ENCODE measurements around the gene MAP2.
"Not testable (repeated sequence)": the region's sequence is repeated elsewhere in the genome, so short reads cannot be mapped to it uniquely, and the experiment has no call there.

Gene MAP2

DNA sequence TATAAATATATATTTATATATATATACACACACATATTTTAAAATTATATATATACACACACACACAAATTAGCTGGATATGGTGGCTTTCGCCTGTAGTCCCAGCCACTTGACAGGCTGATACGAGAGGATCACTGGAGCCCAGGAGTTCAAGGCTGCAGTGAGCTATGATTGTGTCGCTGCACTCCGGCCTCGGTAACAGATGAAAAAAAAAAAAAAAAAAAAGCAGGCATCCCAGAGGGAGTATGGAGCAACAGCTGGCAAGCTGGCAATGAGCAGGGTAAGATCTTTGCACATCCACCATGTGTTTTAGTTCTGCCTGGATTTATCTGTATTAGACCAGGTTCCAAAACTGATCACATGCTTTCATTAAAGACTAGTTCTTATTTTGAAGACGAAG is 170.1 kb downstream of the MAP2 start:
- DNase-seq: no peak

DNA sequence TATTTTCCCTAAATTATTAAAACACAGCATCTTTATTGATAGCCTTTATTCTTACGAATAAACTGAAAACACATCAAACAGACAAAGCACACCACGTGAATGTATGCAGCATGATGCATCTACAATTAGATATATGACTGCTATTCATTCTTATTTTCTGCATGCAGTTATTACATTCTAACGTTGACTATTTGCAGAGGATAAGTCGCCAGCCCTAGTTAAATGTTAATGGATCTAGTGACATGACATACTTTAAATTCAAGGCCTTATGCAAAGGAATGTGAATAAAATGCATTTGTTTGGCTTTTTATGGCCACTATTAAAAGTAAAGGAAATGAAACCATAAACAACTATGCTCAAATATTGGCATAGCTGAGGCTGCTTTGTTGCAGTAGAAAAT is 172.4 kb downstream of the MAP2 start:
- no peak for DNase-seq

GRCh38 chr2:209598227-209598626 is 174.4 kb downstream of the MAP2 start:
- not testable (repeated sequence) for DNase-seq

DNA sequence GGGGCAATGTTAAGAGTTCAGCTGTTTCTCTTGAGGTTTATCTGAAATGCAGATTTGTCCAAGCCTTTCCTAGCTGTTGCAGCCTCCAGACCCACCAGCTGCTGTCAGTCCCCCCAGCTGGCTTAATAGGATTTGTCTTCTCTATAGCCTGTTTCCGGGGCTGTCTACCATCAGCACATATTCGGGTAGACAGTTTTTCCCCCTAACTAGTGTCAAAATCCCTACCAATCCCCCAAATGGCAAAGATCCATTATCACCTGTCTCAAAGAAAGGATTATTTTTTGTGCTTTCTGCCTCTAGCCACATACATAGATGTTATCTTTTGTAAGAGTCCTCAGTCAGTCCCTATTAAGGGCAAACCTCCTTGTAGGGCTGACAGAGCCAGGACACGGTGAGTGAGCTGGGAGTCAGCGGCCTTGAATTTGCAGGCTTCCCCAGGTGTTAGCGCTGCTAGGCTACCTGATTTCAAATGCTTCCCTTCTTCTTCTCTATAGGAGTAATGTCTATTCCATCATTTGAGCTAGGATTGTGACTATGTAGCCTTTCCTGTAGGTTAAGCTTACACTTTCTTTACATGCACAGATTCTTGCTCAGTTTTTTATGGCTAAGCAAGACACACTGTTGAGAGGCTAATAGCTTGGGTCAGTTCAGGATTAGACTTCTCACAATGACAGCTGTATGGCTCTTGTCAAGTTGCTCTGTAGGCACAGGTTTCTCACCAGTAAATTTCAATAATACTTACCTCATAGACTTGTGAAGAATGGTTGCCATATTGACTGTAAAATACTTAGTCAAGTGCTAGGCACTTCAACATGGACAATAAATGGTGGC is 176.7 kb downstream of the MAP2 start:
- DNase-seq: no peak

DNA sequence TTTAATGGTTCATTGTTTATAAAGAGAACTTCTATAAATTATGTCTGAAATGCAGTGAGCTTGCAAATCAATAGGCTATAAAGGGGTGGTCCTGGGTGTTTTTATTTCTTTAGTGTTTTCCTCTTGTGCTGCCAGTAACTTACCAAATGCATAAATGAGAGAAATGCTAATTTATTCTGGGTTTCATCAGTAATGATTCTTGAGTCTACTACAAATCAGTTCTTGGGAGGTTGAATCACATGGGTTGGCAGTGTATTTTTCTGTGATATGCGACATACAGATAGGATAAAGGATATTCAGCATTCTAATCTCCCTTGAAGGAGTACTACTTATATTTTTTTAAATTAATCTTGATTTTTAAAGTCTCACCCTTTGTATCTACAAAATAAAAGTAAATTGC is 177.7 kb downstream of the MAP2 start:
- DNase-seq: no peak

DNA sequence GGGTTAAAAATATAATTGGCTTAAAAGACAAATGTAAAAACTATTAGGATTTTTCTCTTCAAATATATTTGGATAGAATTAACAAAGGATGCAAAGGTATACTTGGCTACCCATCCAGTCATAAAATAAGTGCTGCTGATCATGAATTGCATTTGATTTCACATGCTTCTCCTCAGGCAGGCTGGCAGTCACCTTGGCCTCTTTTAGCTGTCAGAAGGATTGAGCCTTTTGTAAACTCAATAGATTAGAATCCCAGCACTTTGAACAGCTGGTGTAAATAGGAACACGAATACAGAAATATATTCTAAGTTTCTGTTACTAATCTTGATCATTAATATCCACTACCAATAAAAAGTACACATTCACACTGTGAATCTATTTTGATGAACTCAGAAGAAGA is 178.4 kb downstream of the MAP2 start:
- no peak for DNase-seq

GRCh38 chr2:209609531-209609930 is 185.7 kb downstream of the MAP2 start:
- no peak for DNase-seq

GRCh38 chr2:209610631-209611030 is 186.8 kb downstream of the MAP2 start:
- DNase-seq: no peak

- no peak for DNase-seq
Measured at GRCh38 chr2:209613649-209614305, 189.9 kb downstream of the MAP2 start.

- DNase-seq: peak in 1 of 14 donors; percentile 82
Measured at GRCh38 chr2:209614690-209615369, 191.0 kb downstream of the MAP2 start.

DNA sequence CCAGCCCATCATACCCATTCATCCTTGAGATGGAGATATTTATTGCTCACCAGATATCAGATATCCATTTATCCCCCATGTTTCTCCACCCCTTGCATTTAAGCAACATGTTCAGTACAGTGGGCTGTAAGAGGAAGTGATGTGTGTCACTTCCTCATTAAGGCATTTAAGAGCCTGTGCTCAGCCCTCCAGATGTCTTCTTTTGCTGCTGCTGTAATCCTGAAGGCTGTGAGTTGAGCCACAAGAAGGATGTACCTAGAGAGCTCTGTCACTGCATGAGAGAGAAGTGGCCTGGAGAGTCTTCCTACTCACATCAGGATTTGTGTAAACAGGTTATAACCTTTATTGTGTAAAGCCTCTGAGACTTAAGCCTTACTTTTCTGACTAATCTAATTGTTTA is 195.9 kb downstream of the MAP2 start:
- no peak for DNase-seq

GRCh38 chr2:209624192-209624938 is 200.5 kb downstream of the MAP2 start:
- DNase-seq: no peak

- DNase-seq: no peak
Measured at GRCh38 chr2:209629597-209629996, 205.8 kb downstream of the MAP2 start.

DNA sequence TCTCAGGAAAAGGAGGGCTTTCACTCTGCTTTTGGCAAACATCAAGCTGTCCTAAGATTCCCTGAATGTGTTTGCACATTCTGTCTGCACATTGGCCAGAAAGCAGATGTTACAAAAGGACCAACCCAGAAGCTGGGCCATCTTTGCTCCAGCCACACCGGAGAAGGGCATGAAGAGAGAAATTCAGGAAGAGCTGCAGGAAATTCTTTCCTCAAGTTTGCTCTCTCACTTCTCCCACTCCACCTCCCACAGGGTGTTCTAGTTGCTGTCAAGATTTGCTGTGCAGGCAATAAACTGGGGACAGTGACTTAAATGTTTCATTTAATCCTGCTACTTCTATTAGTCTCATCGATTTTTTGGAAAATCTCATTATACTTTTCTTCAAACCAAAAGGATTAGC is 210.1 kb downstream of the MAP2 start:
- DNase-seq: no peak

- peak in 5 of 14 donors; percentile 2 to 26 (median 5) for DNase-seq
Measured at GRCh38 chr2:209636076-209636475, 212.2 kb downstream of the MAP2 start.

DNA sequence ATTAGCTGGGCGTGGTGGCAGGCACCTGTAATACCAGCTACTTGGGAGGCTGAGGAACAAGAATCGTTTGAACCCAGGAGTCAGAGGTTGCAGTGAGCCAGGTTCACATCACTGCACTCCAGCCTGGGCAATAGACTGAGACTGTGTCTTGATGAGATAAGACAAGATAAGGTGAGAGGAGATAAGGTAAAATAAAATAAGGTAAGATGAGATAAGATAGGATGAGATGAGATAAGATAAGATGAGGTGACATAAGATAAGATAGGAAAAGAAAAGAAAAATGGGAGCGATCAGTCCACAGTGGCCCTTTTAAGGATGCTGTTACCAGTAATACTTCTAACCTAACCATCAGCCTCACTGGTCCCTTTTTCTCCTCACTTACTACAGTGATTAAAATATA is 213.4 kb downstream of the MAP2 start:
- no peak for DNase-seq

DNA sequence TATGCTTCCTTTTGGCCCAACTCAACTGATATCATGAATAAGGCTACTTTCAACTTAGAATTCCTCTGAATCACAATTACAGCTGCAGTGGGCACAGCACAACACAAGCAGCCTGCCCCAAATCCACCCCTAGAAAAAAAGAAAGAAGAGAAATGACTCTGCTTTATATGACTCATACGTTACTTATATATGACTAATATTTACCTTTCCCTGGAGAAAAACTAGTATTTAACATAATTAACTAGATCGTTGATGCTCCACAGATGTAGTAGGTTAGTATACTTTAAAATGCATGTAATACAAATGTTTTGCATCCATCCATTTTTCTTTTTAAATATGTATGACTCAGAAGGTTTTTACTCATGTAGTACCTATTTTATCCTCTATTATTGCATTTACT is 214.5 kb downstream of the MAP2 start:
- no peak for DNase-seq

DNA sequence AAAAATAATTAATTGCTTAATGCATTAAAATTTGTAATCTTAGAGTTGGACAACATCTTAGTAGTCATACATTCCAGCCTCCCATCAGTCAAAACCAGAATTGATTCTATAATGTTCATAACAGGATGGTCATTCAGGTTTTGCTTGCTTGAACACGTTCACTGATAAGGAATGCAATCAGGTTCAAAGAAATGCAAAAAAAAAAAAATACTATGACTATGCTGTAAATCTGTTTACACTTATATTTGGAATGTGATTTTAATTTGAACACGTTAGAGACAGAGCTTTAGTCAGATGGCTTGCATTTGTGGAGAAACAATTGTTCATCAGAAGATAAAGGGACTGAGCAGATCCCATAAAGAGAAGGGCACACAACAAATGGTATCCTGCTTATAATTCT is 216.5 kb downstream of the MAP2 start:
- DNase-seq: no peak

GRCh38 chr2:209642146-209642820 is 218.4 kb downstream of the MAP2 start:
- DNase-seq: no peak

- DNase-seq: no peak
Measured at GRCh38 chr2:209644842-209645241, 221.0 kb downstream of the MAP2 start.

DNA sequence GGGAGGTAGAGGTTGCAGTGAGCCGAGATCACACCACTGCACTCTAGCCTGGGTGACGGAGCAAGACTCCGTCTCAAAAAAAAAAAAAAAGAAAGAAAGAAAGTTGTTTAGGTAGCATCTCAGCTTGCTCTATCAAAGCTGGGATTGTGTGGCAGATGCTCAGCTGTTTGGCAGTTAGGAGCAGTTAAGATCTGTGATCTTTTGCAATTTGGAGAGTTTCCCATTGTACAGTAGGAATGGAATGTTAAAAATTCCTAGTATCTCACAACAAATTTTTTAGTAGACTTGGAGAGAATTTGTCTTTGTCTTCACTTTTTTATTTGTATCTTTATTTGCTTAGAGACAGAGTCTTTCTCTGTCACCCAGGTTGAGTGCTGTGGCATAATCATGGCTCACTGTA is 224.9 kb downstream of the MAP2 start:
- DNase-seq: no peak

GRCh38 chr2:209653134-209653533 is 229.3 kb downstream of the MAP2 start:
- no peak for DNase-seq

Data from C1 segment of cervical spinal cord (tissue), 14 donors.